HG03571 (cell line): Measurements from ENCODE around the gene APCDD1L.
"Not testable (repeated sequence)": the region's sequence is repeated elsewhere in the genome, so short reads cannot be mapped to it uniquely, and the experiment has no call there.

Experiments used
- ATAC-seq: cut with Tn5 transposase; IDR thresholded peaks from one replicate; pipeline ENCODE4 v1.9.1; 2021; ENCODE audit not compliant: unreplicated experiment

The APCDD1L gene

DNA sequence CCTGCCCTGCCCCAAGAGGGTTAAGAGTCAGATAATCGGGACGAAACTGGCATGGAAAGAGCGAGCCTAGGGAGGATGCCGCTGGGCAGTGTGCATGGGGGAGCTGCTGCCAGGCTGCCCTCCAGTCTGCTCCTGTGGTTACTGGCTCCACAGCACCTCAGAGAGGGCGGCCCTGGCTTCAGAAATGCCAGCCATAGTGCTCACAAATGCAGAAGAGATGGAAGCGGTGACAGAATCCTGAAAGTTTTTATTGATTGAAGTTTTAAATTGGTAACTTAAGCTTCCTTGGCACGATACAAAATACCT lies 68.3 kb downstream of the APCDD1L start:
- no peak for ATAC-seq

DNA sequence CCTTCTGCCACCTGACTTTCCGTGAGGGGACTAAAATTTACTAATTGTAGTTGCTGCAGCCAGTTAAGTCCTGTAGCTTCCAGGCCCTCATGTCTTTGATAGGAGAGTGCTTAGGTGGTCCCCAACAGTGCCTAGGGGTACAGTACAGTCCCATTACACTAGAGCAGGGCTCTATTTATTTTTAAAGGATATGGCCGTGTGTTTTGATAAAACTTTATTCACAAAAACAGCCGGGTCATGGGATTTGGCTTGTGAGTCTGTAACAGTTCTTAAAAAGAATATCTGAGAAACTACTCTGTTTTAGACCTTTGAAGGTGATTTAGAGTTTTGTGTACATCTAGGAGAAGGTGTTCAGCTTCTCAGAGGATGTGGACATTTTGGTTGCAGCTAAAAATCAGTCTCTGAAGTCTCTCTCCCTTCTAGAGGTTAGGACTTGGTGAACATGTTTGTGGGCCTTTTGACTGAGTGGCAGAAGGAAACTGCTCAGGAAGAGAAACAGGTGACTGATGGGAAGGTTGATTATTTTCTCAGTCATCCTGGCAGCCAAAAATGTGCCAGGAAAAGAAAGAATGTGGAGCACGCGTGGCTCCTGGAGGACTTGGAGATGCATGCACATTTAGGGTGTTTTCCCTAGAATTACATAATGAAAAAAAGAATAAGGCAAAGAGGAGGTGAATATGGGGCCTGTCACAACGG lies 68.8 kb downstream of the APCDD1L start:
- no peak for ATAC-seq

GRCh38 chr20:58444746-58445255 lies 70.4 kb downstream of the APCDD1L start:
- ATAC-seq, result no peak

DNA sequence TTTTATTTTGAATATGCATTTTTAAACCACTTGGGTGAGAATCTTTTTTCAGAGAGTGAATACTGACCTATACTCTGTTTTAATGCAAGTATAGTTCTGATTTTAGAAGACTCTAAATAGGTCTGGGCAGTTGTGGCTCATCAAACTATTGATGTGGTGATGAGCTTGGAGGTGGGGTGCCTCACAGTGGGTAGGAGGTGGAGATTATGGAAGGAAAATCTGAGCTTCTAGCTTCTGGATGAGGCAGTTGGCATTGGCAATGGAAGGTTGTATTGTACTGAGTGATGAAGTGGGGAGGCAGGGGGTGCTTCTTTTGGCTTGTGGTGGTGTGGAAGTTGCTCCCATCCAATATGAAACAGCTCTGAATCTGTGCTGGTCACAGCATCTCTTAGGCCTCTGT lies 73.5 kb downstream of the APCDD1L start:
- no peak for ATAC-seq

DNA sequence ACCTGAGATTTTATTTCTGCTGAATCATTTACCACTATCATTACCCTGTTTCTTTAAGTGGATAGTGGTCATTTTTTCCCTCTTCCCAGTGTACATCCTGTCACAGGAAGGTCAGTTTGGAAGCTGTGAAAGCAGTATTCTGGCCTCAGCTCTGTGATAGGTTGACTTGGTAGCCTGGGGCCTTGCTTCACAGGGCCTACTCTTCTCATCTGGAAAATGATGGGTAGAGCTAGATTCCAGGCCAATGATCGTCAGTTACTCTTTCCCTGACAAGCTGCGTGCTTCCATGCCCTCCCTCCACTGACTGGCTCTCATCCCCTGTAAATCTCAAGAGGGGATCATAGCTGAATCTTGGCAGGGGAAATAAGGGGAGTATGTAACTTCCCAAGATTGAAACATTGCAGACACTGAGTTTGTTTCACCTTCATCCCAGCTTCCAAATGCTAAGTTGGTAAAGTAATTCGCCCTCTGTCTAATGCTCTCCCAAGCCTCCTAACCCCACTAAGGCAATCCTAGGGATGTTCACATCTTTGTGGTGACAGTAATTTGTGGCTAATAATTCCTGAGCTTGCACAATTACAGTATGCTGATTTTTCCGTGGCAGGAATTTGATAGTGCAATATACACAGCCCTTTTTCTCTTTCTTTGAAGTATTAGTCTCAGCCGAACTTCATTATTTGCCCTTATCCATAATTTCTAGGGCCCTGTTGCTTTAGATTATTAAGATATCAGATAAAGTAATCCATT lies 75.0 kb downstream of the APCDD1L start:
- no peak for ATAC-seq

GRCh38 chr20:58438970-58439808 lies 76.0 kb downstream of the APCDD1L start:
- no peak for ATAC-seq

DNA sequence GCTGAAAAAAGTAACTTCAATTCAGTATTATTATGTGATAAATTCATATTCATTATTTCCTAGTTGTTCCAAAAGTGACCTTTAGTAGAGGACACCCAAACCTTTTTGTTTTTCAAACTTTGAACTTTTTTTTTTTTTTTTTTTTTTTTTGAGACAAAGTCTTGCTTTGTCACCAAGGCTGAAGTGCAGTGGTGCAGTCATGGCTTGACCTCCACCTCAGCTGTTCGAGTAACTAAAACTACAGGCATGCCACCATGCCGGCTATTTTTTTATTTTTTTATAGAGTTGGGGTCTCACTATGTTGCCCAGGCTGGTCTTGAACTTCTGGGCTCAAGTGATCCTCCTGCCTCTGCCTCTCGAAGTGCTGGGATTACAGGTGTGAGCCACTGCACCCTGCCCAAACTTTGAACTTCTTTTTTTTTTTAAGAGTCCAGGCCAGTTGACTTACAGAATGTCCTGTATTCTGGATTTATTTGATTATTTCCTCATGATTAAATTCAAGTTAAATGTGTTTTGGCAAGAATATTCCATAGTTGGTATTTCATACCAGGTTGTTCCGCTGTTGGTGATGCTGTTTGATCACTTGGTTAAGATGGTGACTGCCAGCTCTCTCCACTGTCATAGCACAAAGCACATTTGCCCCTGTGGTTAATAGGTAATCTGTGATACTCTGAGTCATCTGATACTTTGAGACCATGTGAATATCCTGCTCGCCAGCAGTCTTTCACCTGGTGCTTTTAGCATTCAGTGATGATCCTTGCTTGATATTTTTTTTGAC lies 78.1 kb downstream of the APCDD1L start:
- no peak for ATAC-seq

- ATAC-seq, result no peak
Measured at GRCh38 chr20:58435237-58435636, 80.0 kb downstream of the APCDD1L start.

DNA sequence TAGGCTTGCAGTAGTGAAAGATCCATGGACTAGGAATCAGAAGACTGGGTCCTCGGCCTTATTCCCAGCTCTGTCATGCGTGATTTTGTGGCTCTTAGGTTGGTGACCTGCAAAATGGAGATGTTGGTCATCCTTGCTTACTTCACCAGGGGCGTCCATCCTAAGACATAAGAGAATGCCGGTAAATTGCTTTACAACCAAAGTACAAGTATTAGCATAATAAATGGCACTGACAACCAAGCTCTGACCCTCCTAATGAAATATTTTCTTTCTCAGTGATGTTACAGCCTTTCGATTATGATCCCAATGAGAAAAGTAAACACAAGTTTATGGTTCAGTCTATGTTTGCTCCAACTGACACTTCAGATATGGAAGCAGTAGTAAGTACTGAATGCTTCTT lies 80.9 kb downstream of the APCDD1L start:
- ATAC-seq, result no peak

DNA sequence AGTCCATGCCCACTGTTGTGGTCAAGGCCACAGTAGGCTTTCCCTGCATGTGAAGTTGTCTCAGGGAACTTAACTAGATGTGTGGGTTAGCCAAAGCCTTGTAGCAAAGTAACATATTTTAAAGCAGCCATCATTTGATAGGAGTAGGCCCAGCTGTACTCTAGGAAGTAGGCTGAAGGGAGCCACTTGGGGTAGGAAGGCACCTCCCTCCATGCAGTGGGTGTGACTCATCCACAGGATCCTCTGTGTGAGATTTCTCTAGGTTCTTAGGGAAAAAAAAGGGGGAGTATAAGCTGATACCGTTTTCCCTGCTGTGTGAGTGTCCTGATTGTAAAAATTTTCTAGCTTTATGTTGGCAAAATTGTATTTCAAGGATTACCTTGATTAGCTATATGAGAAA lies 81.4 kb downstream of the APCDD1L start:
- ATAC-seq, result no peak

DNA sequence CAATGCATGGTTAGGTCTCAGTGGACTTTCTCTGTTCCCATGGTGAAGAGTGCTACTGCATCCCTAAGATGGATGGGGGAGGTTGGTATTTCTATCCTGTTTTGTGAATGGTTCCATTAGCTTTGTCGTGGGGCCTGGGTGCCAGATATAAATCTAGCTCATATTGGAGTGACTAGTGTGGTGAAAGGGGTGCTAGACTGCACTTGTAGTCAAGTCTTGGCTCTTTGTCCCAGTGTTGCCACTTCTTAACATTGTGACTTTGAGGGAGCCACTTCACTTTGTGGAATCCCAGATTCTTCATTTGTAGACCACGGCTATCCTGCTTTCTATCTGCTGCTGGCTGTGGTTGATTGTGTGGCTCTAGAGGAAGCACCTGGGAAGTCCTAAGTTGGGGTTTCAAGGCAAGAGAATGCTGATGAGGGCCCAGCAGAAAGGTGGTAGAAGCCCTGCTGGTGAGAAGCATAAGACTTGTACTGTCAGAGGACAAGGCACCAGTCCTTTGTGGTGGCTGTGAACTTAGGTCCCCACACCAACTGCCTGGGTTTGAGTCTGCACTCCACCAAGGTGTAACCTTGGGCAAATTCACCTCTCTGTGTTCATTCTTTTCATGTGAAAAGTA lies 82.1 kb downstream of the APCDD1L start:
- ATAC-seq, result no peak

- ATAC-seq, result no peak
Measured at GRCh38 chr20:58432186-58432954, 82.8 kb downstream of the APCDD1L start.

DNA sequence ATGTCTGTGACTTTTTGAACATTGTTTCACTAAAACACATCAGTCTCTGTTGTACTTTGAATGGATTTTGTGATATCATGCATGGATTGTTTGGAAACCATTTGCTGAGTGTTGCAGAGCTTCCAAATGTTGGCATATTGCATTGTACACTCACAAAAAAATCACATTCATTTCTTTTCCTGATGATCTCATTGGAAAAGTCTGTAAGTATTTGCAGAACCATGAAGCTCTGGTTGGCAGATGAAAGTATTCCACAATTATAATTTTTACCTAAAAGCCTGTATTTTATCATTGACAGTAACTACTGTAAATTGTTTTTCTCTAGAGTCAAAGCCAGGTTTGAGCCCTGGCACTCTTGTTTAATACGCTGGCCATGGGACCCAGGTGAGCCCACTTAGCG lies 84.1 kb downstream of the APCDD1L start:
- no peak for ATAC-seq

DNA sequence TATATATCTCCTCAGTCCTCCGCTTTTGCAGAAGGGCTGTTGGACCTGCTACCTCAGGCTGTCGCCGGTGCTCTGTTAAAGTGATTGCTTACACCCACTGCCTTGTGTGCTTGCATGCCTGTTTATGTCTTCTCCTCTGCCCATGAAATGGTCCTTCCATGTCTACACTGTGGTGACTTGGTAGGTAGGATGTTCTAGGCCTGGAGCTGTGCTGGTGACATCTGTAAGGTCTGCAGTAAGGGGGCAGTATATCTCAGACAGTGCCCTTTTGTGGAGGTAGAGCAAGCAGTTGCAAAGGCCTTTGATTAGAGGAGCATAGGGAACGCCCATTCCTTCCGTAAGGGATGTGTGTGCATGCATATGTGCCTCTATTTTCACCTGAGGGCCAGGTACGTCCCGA lies 85.9 kb downstream of the APCDD1L start:
- no peak for ATAC-seq

DNA sequence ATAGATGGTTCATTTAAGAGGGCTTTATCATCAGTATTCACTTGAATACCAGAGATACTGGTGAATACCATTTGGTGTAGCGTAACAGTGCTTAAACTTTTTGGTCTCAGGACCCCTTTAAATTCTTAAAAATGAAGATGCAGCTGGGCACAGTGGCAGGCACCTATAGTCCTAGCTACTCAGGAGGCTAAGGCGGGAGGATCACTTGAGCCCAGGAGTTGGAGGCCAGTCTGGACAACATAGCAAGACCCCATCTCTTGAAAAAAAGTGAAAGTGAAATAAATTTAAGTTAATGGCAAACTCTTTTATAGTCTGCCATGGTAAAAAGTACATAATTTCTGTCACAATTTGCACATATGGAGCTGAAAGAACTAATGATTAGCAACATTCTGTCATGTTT lies 86.8 kb downstream of the APCDD1L start:
- no peak for ATAC-seq

DNA sequence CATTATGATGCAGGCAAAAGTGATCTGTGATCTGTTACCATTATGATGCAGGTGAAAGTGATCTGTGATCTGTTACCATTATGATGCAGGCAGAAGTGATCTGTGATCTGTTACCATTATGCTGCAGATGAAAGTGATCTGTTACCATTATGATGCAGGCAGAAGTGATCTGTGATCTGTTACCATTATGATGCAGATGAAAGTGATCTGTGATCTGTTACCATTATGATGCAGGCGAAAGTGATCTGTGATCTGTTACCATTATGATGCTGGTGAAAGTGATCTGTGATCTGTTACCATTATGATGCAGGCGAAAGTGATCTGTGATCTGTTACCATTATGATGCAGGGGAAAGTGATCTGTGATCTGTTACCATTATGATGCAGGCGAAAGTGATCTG lies 87.6 kb downstream of the APCDD1L start:
- not testable (repeated sequence) for ATAC-seq

DNA sequence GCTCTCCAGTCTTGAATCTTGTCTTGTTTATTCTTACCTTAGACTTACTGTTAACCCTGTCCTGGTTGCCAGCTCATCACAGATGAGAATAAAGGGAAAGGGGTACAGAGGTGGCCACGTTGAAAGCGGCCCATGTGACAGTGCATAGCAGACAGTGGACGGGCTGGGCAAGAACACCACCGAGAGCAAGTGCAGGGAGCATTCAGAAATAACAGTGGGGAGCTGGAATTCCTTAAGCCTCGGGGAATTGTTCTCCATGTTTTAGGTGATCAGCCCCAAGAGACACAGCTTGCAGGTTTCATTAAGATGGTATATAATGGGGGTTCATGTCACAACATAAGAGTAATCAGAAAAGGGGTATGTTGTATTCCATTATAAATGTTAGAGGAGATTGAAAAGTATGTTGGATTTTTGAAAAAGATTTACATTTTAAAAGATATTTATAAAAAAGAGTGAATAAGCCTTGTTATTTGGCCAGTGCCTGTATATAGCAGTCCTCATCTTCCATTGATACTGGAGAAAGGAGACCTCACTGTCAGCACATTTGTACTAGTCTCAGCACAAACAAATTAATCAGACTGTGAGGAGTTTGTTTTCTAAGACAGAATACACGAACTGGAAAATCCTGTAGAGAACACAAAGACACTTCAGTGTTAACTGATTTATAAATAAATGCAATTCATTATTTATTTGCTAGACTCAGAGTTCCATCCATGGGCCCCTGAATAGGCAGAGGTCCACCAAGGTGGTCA lies 90.8 kb downstream of the APCDD1L start:
- no peak for ATAC-seq

DNA sequence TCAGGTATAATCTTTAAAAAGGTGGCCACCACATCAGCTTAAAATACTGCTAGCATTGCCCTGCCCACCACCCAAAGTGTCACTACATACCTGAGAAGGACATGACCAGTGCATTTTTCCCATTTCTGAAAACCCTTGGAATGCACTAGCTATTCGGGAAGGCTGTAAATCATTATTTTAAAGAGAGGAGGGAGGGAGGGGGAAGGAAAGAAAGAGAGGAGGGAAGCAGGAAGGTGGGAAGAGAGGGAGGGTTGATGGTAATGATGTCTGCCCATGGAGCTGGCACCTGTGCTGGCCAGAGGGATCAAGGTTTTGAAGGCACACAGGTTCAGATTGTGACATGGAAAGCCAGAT lies 93.7 kb downstream of the APCDD1L start:
- ATAC-seq, result no peak

GRCh38 chr20:58420798-58421496 lies 94.3 kb downstream of the APCDD1L start:
- no peak for ATAC-seq
